GM12874 (cell line): Measurements from ENCODE around the gene ATL3.

Experiments used
- TF ChIP-seq, protein P1 (sequence below): IDR thresholded peaks from 2 replicates; pipeline ENCODE4 v1.5.1; 2011; ENCODE audit warnings: low read depth, mild to moderate bottlenecking, control low read depth, low read length, moderate library complexity; ENCODE audit not compliant: insufficient read depth

Gene ATL3

DNA sequence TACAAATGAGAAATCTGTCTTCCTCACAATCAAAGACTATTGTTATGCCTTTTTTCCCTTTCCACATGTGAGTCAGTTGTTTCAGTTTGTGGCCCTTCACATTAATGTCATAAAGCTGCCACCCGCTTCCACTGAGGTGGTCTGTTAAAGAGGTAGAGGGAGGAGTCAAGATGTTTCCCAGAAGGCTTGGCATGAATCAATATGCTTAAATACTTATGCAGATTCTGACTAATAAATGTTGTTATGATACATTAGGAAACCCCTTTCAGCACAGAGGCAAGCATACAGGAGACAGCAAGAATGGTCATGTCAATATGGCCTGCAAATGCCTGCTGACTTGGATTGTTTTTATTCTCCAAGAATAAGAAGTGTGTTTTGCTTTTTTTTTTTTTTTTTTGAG, 16.7 kb upstream of the ATL3 start:
- TF ChIP-seq, protein P1, sequence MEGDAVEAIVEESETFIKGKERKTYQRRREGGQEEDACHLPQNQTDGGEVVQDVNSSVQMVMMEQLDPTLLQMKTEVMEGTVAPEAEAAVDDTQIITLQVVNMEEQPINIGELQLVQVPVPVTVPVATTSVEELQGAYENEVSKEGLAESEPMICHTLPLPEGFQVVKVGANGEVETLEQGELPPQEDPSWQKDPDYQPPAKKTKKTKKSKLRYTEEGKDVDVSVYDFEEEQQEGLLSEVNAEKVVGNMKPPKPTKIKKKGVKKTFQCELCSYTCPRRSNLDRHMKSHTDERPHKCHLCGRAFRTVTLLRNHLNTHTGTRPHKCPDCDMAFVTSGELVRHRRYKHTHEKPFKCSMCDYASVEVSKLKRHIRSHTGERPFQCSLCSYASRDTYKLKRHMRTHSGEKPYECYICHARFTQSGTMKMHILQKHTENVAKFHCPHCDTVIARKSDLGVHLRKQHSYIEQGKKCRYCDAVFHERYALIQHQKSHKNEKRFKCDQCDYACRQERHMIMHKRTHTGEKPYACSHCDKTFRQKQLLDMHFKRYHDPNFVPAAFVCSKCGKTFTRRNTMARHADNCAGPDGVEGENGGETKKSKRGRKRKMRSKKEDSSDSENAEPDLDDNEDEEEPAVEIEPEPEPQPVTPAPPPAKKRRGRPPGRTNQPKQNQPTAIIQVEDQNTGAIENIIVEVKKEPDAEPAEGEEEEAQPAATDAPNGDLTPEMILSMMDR = no peak

DNA sequence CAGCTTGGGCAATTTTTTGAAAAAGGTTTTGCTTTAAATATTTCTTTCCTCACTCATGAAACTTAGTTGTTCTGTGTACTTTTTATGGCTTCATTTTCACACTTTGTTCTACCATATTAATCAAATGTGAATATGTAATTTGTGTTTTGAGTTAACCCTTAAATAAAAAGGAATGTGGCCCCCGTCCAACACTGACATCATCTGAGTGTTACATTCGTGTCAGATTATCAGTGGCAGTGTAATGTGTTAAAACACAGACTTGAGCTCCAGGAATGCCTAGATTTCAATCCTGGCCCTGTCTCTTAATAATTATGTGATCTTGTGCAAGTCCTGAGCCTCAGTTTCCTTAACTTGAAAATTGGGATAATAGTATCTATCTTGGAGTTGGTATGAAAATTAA, 15.8 kb upstream of the ATL3 start:
- TF ChIP-seq, protein P1 = no peak

- TF ChIP-seq, protein P1 = no peak
These were observed 12.2 kb upstream of the ATL3 start for GRCh38 chr11:63683133-63683991.

DNA sequence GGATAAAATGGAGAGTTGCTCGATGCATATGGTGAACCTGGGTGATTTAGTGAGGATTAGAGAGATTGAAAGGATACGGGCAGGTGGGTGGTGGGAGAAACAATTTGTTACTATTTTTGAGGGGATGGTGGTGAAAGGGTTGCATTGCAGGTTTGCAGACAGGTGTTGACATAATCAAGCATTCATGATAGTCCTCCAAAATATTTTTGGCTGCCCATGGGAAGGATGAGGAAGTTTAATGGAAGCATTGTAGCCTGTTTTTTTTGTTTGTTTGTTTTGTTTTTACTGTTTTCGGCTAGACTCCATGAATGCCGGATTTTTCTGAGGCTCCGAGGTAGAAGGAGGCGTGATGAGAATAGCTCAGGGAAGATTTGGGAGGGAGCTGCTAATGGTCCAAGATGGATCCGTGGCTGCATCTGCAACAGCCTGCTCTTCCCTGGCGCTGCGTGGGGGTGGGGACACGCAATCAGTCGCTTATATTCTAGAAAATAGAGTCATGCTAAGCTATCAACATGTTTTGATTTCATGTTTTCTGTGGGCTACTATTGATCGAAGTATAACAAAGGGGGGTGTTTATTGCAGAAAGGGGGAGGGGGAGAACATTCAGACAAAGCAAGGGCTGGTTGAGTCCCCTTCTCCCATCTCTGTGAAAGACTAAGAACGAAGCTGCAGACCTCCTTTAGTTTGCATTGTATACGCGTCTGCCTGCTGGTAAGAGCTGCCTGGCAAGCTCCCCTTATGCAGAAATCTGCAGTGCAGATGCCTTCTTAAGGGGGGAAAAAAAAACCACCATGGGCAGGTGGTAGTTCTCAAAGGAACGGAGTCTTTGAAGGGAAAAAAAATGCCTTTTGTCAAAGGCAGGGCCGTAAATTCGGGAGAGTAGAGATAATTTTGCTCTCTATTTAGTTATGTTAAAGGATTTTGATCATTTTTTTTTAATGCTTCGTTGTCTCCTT, 11.2 kb upstream of the ATL3 start:
- TF ChIP-seq, protein P1 = peak; percentile 34; the same call in 1 of the 2 replicates

DNA sequence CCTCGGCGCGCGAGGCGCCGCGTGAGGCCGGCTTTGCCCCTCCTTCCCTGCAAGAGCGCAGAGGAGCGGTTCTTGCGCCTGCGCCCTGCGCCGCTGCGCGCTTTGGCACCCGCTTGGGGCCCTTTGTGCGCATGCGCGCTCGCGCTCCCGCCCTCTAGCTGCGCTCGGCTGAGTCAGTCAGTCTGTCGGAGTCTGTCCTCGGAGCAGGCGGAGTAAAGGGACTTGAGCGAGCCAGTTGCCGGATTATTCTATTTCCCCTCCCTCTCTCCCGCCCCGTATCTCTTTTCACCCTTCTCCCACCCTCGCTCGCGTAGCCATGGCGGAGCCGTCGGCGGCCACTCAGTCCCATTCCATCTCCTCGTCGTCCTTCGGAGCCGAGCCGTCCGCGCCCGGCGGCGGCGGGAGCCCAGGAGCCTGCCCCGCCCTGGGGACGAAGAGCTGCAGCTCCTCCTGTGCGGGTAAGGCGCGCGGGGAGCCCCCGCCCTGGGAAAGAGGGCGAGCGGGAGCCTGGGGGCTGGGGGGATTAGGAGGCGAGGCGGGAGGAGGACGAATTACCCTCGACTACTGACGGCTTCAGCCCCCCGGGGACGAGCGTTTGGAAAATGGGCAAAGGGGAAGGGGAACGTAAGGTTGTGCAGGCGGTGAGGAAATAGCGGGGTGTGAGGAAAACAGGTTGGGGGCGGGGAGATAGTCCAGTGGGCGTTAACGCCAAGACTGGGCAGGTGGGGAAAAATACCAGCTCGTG, 10.3 kb upstream of the ATL3 start, which contains the start of gene RTN3:
TSS of gene RTN3 (plus strand) at position 180 of the 745 bp plus-strand sequence. CDS start at position 317, 137 bp downstream.
- TF ChIP-seq, protein P1 = no peak; the same call in 1 of the 2 replicates

DNA sequence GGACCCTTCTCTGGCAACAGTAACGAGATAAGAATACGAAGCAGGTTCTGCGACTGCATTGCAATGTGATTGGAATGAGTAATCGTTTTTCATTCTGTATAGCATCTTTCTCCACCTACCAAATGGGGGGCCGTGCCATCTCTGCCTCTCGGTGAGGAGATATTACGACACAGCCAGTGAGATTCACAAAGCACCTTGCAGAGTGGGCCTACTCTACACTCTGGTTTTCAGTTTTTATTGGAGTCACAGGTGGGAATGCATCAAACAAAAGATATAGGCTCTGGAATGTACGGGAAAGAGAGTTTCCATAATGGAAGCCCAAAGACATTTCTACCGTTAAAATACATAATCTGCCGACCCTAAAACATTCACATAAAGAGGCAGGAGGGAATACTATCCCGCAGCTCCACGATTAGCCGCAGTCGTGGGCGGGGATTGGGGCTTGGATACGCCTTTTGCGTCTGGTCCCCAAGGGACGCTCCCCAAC, 9.7 kb upstream of the ATL3 start:
- TF ChIP-seq, protein P1 = no peak
